Epidermal melanocyte (primary cell): Measurements from ENCODE around the gene FGR.
"Not testable (repeated sequence)": the region's sequence is repeated elsewhere in the genome, so short reads cannot be mapped to it uniquely, and the experiment has no call there.

Source experiments
- DNase-seq: peaks from one replicate; pipeline ENCODE4 v3.0.0; 2011; ENCODE audit warnings: low spot score; ENCODE audit not compliant: insufficient read length

Gene FGR

DNA sequence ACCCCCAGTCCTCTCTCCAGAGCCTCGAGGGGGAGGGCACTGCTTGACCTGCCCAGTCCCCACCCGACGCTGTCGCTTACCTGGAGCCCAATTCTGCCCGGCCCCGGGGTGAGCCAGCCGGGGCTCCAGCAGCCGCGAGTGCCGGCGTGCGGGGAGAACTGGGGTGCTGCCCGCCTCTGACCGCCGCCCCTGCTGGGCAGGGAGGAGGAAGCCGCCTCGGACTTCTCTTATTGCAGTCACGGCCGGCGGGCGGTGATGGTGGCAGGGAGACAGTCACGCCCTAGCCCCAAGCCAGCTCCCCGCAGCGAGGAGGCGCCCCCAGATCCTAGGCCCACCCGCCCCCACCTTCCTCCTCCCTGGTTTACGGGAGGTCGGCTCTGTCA, at the start of gene FGR:
TSS of gene FGR (minus strand) at position 201 of the 383 bp plus-strand sequence. CDS start 11,269 bp downstream, outside the sequence.
- no peak for DNase-seq

DNA sequence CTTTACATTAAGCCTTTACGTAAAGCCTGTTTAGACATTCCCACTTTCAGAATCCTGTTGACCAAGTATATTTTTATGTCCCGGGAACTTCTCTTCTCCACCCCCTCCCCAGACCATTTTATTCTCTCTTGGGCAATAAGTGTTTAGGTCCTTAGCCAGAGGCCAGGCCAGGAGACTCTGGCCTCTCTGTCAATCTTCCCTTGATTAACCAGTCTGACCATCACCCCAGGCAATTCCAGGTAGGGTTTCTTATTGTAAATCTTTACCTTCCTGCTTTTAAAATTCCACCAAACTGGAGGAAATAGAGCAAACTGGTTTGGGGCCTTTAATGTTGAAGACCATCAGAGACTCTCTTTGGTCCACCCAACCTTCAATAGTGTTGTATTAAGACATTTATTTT, 49.2 kb upstream of the FGR start:
- no peak for DNase-seq

DNA sequence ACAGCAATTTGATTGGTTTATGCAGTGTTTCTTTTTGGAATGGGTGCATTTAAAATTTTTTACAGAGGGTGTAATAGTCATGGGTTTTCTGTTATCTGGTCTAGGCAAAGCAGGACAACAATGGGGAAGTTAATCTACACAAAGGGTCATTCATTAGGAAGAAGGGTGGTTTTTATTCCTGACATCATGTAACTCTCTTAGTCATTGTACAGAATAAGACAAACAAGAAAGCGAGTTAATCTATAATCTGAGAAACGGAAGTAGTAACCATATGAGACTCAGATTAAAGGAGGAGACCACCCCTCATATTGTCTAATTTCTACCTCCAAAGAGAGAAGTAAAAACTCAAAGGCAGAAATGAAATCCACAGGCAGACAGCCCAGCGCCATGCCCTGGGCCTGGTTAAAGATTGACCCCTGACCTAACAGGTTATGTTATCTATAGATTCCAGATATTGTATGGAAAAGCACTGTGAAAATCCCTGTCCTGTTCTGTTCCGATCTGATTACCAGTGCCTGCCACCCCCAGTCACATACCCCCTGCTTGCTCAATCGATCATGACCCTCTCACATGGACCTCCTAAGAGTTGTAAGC, 47.5 kb upstream of the FGR start:
- no peak for DNase-seq

- not testable (repeated sequence) for DNase-seq
Measured at GRCh38 chr1:27681580-27681979, 46.6 kb upstream of the FGR start.

DNA sequence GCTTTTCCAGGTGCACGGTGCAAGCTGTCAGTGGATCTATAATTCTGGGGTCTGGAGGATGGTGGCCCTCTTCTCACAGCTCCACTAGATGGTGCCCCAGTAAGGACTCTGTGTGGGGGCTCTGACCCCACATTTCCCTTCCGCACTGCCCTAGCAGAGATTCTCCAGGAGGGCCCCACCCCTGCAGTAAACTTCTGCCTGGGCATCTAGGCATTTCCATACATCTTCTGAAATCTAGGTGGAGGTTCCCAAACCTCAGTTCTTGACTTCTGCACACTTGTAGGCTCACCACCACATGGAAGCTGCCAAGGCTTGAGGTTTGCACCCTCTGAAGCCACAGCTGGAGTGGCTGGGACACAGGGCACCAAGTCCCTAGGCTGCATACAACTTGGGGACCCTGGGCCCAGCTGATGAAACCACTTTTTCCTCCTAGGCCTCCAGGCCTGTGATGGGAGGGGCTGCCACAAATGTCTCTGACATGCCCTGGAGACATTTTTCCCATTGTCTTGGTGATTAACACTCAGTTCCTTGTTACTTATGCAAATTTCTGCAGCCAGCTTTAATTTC, 45.3 kb upstream of the FGR start:
- not testable (repeated sequence) for DNase-seq

GRCh38 chr1:27678747-27679146, 43.8 kb upstream of the FGR start:
- no peak for DNase-seq

DNA sequence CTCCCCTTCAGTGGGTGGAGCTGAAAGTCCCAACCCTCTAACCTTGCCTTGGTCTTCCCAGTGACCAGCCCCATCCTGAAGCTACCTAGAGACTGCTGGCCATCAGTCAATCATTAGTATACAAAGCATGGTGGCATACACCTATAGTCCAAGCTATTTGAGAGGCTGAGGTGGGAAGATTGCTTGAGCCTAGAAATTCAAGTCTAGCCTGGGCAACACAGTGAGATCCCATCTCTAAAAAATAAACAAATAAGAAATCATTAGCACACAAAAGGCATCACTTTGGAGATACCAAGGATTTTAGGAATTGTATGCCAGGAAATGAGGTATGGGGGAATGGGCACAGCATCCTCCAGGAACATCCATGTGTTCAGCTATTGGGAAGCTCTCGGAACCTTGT, 41.4 kb upstream of the FGR start:
- no peak for DNase-seq

GRCh38 chr1:27672750-27673112, 37.7 kb upstream of the FGR start:
- DNase-seq: no peak

DNA sequence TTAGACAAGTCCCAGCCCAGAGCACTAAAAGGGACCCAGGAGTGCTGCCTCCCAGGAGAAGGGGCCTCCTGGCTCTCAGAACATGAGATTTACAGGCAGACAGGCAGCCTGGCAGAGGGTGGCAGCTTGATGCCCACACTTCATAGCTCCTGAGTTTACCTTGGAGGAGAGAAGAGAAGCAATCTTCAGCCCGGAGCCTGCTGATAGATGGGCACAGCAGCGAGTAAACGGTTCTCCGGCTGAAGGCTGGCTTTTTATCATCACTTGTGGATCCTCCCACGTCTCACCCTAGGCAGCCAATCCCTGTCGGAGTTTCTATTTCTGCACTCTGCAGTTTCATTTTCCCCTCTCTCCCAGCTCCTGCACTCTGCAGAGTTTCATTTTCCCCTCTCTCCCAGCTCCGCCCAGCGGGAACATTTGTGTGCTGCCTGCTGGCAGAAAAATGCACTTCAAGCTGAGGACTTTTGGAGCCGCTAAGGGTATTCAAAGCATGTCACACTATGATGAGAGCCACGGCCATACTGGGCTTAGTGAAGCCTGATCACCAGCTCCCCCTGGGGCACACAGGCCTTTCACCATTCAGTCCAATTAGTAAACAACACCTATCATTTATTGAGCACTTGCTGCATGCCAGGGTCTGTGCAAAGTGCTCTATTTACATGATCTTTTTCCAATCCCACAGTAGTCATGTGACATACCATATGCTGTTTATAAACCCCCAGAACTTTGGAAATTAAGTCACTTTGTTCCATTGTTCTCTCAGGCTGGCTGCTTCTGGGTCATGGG, 37.2 kb upstream of the FGR start, which contains the start of gene IFI6:
TSS of gene IFI6 (minus strand) at position 229 of the 786 bp plus-strand sequence. CDS start 2,878 bp downstream, outside the sequence.
- DNase-seq: peak; percentile 99

GRCh38 chr1:27669876-27670275, 34.9 kb upstream of the FGR start:
- no peak for DNase-seq

- DNase-seq: peak; percentile 76
Measured at GRCh38 chr1:27668808-27669723, 34.1 kb upstream of the FGR start.

DNA sequence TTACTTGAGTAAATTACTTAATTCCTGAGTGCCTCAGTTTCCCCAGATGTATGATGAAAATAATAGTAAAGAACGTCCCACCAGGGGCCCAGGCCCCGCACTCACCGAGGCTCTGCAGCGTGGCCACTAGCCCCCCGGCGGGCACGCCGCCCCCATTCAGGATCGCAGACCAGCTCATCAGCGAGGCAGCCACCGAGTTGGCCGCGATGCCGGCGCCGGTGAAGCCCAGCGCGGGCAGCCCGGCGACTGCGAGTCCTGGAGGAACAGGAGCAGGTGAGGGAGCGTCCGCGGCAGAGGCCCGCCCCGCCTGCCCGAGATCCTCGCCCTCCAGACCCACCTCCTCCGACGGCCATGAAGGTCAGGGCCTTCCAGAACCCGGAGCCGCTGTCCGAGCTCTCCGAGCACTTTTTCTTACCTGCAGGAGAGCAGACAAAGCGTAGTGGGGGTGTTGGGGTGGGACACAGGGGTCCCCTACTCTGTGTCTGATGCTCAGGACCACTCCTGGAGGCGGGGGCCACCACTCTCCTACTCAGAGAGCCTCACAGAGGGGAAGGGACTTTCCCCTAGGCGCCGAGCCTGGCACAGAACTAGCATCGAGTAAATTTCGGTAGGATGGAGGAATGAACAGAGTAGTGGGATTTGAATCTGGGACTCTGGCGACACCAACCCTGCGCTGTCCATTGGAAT, 33.3 kb upstream of the FGR start:
- no peak for DNase-seq

GRCh38 chr1:27666791-27667254, 31.8 kb upstream of the FGR start:
- DNase-seq: no peak

DNA sequence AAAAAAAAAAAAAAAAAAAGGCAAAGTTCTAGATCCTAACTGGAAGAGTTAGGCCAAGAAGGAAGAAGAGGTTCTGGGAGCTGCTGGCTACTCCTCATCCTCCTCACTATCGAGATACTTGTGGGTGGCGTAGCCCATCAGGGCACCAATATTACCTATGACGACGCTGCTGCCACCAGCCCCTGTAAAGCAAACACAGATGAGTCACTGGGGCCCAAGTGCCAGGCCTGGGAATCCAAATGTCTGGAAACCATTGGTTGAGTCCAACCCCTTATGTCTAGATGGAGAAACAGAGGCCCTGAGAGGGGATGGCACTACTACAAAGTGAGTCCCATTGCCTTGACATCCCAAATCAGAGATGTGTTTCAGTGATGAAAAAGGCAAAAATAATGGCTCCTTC, 31.3 kb upstream of the FGR start:
- DNase-seq: no peak

DNA sequence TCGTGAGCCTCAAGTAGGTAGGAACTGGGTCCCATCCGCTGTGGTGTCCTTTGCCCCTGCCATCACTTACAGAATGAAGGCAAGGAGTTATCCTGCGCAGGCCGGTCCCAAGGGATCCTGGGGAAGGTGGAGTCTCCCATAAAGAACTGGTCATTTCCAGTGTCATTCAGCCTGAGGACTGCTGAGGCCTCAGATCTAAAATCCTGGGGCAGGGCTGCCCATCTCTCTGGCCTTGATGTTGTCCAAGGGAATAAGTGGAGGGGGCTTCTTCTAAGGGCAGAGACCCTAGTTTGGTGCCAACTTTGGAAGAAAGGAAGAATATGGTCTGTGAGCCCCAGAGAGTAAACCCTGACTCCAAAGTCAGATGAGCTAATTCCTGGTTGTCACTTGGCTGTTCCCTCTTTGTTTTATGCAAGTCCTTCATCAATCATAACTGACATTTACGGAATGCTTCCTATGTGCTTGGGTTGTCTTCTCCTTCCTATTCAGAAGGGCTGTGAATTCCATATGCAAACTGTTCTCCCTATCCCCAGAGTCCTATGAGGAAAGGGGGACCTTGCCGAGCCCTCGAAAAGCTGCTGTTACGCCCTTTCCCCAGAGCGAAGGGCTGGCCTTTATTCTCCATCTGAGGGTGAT, 30.1 kb upstream of the FGR start:
- no peak for DNase-seq

DNA sequence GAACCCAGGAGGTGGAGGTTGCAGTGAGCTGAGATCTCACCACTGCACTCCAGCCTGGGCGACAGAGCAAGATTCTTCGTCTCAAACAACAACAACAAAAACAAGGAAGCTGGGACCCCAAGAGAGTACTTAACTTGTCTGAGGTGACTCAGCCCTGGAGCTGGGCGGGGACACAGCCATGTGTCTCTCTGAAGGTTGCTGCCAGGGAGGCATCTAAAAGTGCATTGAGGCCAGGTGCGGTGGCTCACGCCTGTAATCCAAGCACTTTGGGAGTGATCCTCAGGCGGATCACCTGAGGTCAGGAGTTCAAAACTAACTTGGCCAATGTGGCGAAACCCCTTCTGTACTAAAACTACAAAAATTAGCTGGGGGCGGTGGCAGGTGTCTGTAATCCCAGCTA, 29.3 kb upstream of the FGR start:
- DNase-seq: no peak

- DNase-seq: peak; percentile 90
Measured at GRCh38 chr1:27662707-27663393, 27.9 kb upstream of the FGR start.

DNA sequence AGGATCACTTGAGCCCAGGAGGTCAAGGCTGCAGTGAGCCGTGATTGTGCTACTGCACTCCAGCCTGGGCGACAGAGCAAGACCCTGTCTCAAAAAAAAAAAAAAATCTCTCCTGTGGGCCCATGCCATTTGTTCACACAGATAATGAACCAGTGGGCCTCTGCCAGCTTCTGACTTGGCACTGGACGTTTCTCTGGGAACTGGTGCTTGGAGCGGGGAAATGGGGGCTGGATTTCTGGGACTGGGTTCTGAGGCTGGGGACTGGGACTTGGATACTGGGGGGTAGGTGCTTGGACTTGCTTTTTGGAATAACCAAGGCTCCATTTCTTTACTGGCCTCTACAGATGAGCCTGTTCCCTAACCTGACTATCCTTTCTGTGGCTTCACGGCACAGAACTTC, 27.3 kb upstream of the FGR start:
- no peak for DNase-seq

DNA sequence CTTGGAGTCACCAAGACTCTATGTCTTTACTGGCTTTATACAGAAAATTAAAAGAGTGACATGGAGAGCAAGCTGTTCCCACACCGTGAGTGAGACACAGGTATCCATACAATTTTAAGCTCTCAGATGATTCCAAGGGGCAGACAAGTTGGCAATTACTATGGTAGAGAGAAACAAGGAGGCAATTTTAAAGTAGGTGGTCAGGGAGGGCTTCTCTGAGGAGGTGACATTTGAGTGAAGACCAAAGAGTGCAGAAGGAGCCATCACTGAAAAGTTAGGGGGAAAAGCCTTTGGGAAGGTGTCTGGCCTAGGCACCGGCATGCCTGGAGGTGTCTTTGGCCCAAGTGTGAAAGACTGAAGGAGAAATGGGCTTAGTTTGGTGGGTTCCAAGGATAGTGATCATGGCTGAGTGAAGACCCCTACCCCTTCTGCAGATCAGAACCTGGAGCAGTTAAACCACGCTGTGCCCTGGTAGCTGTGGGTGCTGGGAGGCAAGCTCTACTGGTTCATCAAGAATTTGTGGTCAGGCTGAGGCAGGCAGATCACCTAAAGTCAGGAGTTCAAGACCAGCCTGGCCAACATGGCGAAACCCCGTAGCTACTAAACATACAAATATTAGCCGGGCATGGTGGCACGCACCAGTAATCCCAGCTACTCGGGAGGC, 26.6 kb upstream of the FGR start:
- no peak for DNase-seq
